HCT116 (cell line): ENCODE measurements around the gene PDE7B. TPM values are rescaled to one million over a fixed set of nuclear protein-coding genes. Genes with fewer than 3 reads are reported as not detected.

ENCODE experiments used
- ATAC-seq: fragments of 200-7000 bp; cut with Tn5 transposase; 2 replicates; pipeline ENCODE4 v1.9.1; 2020; ENCODE audit warnings: mild to moderate bottlenecking, moderate library complexity
- BruUV-seq: library from RNA; stranded (reverse); fragments of 400-500 nt; replicated peaks from 2 replicates; lab custom pipeline; 2021; lab: Mats Ljungman, UMichigan
- CTCF ChIA-PET: fragments of 300-600 bp; sonication (Branson Sonifier 250); formaldehyde crosslinking; loops from one replicate; lab custom pipeline; 2021; ENCODE audit warnings: antibody characterized with exemption; lab: Charles Lee
- POLR2A ChIA-PET: fragments of 300-600, 350-600 bp; sonication (Branson Sonifier 250); formaldehyde crosslinking; loops from one replicate; lab custom pipeline; 2021; ENCODE audit warnings: antibody characterized with exemption; lab: Charles Lee
- RAD21 ChIA-PET, 2 experiments: fragments of 300-600 bp; sonication (Branson Sonifier 250); formaldehyde crosslinking; loops; one replicate each; lab custom pipeline; 2023; ENCODE audit warnings: low total read pairs in 2 of 2; ENCODE audit not compliant: uncharacterized antibody in 2 of 2, unreplicated experiment in 2 of 2, low non-redundant PET in 1 of 2; lab: Charles Lee
- DNase-seq: peaks from one replicate; pipeline ENCODE4 v3.0.0-alpha.2; 2010; ENCODE audit warnings: low read depth, low spot score
- H2AFZ ChIP-seq: fragments of 200-600 bp; shearing (Covaris generic), sonication (generic); 2 replicates; pipeline ENCODE4 v1.6.1; 2017; ENCODE audit warnings: low read depth, mixed run types, mixed read lengths, antibody characterized with exemption, low read length; ENCODE audit not compliant: poor library complexity, severe bottlenecking
- H3K27ac ChIP-seq: 2 replicates; pipeline ENCODE4 v1.5.1; 2012; ENCODE audit warnings: low read depth, low read length
- H3K27me3 ChIP-seq: fragments of 200-600 bp; sonication (generic); 2 replicates; pipeline ENCODE4 v1.6.1; 2016; ENCODE audit warnings: mixed run types, low read length, mixed read lengths; ENCODE audit not compliant: insufficient read depth
- H3K36me3 ChIP-seq, 2 experiments: fragments of 200-500 bp in 1 of 2; fragments of 200-600 bp in 1 of 2; sonication (Bioruptor generic) in 1 of 2; sonication (generic) in 1 of 2; 2 replicates each; pipeline versions ENCODE4 v1.5.1 to v1.6.1; 2014 to 2016; ENCODE audit warnings: low read length in 2 of 2, inconsistent platforms in 1 of 2, mixed read lengths in 1 of 2, mixed run types in 1 of 2; ENCODE audit not compliant: insufficient read depth in 2 of 2, control insufficient read depth in 1 of 2
- H3K4me1 ChIP-seq, 2 experiments: fragments of 200-600 bp in 1 of 2; sonication (generic) in 1 of 2; 2 replicates each; pipeline versions ENCODE4 v1.5.1 to v1.6.1; 2012 to 2017; ENCODE audit warnings: low read length in 2 of 2, inconsistent platforms in 1 of 2, mild to moderate bottlenecking in 1 of 2, mixed read lengths in 1 of 2, mixed run types in 1 of 2, moderate library complexity in 1 of 2; ENCODE audit not compliant: insufficient read depth in 2 of 2, control insufficient read depth in 1 of 2
- H3K4me2 ChIP-seq: fragments of 200-600 bp; sonication (generic); 2 replicates; pipeline ENCODE4 v1.6.1; 2017; ENCODE audit warnings: mixed run types, low read length, mixed read lengths
- H3K4me3 ChIP-seq, 2 experiments: fragments of 200-600 bp in 1 of 2; sonication (generic) in 1 of 2; replicated peaks in 1 of 2; 2 replicates each; pipeline ENCODE4 v1.5.1; 2011 to 2016; ENCODE audit warnings: low read length in 2 of 2, control low read depth in 1 of 2, low read depth in 1 of 2, mild to moderate bottlenecking in 1 of 2, mixed read lengths in 1 of 2, mixed run types in 1 of 2
- H3K79me2 ChIP-seq: fragments of 200-600 bp; sonication (generic); 2 replicates; pipeline ENCODE4 v1.6.1; 2017; ENCODE audit warnings: mild to moderate bottlenecking, mixed run types, low read length, moderate library complexity, mixed read lengths; ENCODE audit not compliant: insufficient read depth
- H3K9ac ChIP-seq: fragments of 200-600 bp; sonication (generic); 2 replicates; pipeline ENCODE4 v1.6.1; 2016; ENCODE audit warnings: low read length, mixed read lengths
- H3K9me2 ChIP-seq: fragments of 200-600 bp; sonication (generic), shearing (Covaris generic); 2 replicates; pipeline ENCODE4 v1.6.1; 2017; ENCODE audit warnings: mixed run types, mild to moderate bottlenecking, moderate library complexity; ENCODE audit not compliant: insufficient read depth
- H3K9me3 ChIP-seq, 2 experiments: fragments of 200-500 bp in 1 of 2; fragments of 200-600 bp in 1 of 2; sonication (Bioruptor generic) in 1 of 2; sonication (generic) in 1 of 2; 2 replicates each; pipeline ENCODE4 v1.6.1; 2014 to 2017; ENCODE audit warnings: low read length in 2 of 2, mixed read lengths in 2 of 2, inconsistent platforms in 1 of 2, low read depth in 1 of 2, mild to moderate bottlenecking in 1 of 2, mixed run types in 1 of 2, moderate library complexity in 1 of 2; ENCODE audit not compliant: control insufficient read depth in 1 of 2, insufficient read depth in 1 of 2
- H4K20me1 ChIP-seq: fragments of 200-600 bp; sonication (generic), shearing (Covaris generic); 2 replicates; pipeline ENCODE4 v1.6.1; 2017; ENCODE audit warnings: mixed run types, mild to moderate bottlenecking, moderate library complexity; ENCODE audit not compliant: insufficient read depth
- CBX3 ChIP-seq: IDR thresholded peaks from 2 replicates; pipeline ENCODE4 v1.6.1; 2012; ENCODE audit warnings: low read depth
- CTCF ChIP-seq, 3 experiments: fragments of 200-600 bp in 1 of 3; sonication (generic) in 1 of 3; IDR thresholded peaks in 2 of 3; conservative IDR thresholded peaks in 1 of 3; 2 replicates each; pipeline ENCODE4 v1.5.1; 2012 to 2017; ENCODE audit warnings: low read depth in 2 of 3, low read length in 2 of 3, antibody characterized with exemption in 1 of 3, borderline replicate concordance in 1 of 3, control low read depth in 1 of 3, mild to moderate bottlenecking in 1 of 3, mixed read lengths in 1 of 3, mixed run types in 1 of 3, moderate library complexity in 1 of 3; ENCODE audit not compliant: insufficient read depth in 1 of 3
- FOSL1 ChIP-seq: IDR thresholded peaks from 2 replicates; pipeline ENCODE4 v1.6.1; 2012; ENCODE audit warnings: low read depth
- JUND ChIP-seq: IDR thresholded peaks from 2 replicates; pipeline ENCODE4 v1.6.1; 2012
- RAD21 ChIP-seq: IDR thresholded peaks from 2 replicates; pipeline ENCODE4 v1.6.1; 2012; ENCODE audit warnings: low read depth, mild to moderate bottlenecking
- REST ChIP-seq: IDR thresholded peaks from 2 replicates; pipeline ENCODE4 v1.6.1; 2012; ENCODE audit warnings: low read depth
- SIN3A ChIP-seq: IDR thresholded peaks from 2 replicates; pipeline ENCODE4 v1.6.1; 2012; ENCODE audit warnings: low read depth
- SP1 ChIP-seq: IDR thresholded peaks from 2 replicates; pipeline ENCODE4 v1.6.1; 2012; ENCODE audit warnings: low read depth
- ZFX ChIP-seq: fragments of 450-650 bp; IDR thresholded peaks from 2 replicates; pipeline ENCODE4 v1.6.1; 2017
- intact Hi-C: fragments of 100-400 bp; cut with micrococcal nuclease; formaldehyde crosslinking; loops from 2 replicates; pipeline ENCODE4 v1.10.0; 2022
- total RNA-seq: library from RNA; stranded (reverse); gene quantifications from one replicate; pipeline ENCODE4 v1.2.1, GENCODE V29; 2021; ENCODE audit not compliant: unreplicated experiment

Gene PDE7B
- total RNA-seq, 1 experiment from 2014 or later: 0.61 TPM

- Histone ChIP-seq H2AFZ (no peak overlapping the region), H3K4me2 (no peak overlapping the region), H3K27me3 (no peaks in the 10 kb centered on the region), H3K27ac (no peak overlapping the region), H3K4me3 (no peak overlapping the region), H3K36me3 (no peaks in the 10 kb centered on the region), H4K20me1 (no peaks in the 10 kb centered on the region), H3K4me1 (no peaks in the 10 kb centered on the region), H3K9me2 (no peaks in the 10 kb centered on the region), H3K9me3 (no peaks in the 10 kb centered on the region), H3K9ac (no peak overlapping the region), H3K79me2 (no peaks in the 10 kb centered on the region)
- intact Hi-C loops: no loop called here
- DNase-seq: no peak
- POLR2A ChIA-PET: no interaction called here
- BruUV-seq: no TSS peak
- no peak for TF ChIP-seq CBX3
- no peak for TF ChIP-seq SP1
- no peak for TF ChIP-seq REST
- no peak for TF ChIP-seq ZFX
- TF ChIP-seq JUND: no peak
- TF ChIP-seq SIN3A: no peak
- TF ChIP-seq RAD21: no peak
- no peak for TF ChIP-seq CTCF (IDR thresholded peaks at IDR 0.05 in 2 of 3, conservative IDR thresholded peaks at IDR 0.05 in 1 of 3; ENCODE audit: borderline replicate concordance in 1 of 3, insufficient read depth in 1 of 3, low read depth in 2 of 3, low read length in 2 of 3)
- no peak for TF ChIP-seq FOSL1
- RAD21 ChIA-PET: no interaction called here
- CTCF ChIA-PET: no interaction called here
- no peak for ATAC-seq
Observed at GRCh38 chr6:135888818-135889217, 37.3 kb downstream of the PDE7B start.
